GM10248 (cell line): ENCODE results near the gene MT1B.

ENCODE experiments used
- CTCF ChIA-PET: fragments of 300-600 bp; sonication (Branson Sonifier 250); formaldehyde crosslinking; extraction: SDS; loops from one replicate; lab custom pipeline; 2021; ENCODE audit warnings: antibody characterized with exemption; lab: Yijun Ruan, JAX
- POLR2A ChIA-PET: fragments of 350-650 bp; sonication (Branson Sonifier 250); formaldehyde crosslinking; extraction: SDS; loops from one replicate; lab custom pipeline; 2020; ENCODE audit warnings: antibody characterized with exemption; lab: Yijun Ruan, JAX
- DNase-seq: peaks from one replicate; pipeline ENCODE4 v3.0.0; 2012; ENCODE audit errors: extremely low spot score
- CTCF ChIP-seq: IDR thresholded peaks from 2 replicates; pipeline ENCODE4 v1.5.1; 2012; ENCODE audit warnings: mild to moderate bottlenecking, low read depth; ENCODE audit errors: extremely low read depth, missing control alignments, control extremely low read depth

The MT1B gene

GRCh38 chr16:56651586-56651985 is at the start of gene MT1B:
Gene MT1B (plus strand): TSS chr16:56651886. CDS start chr16:56651954, 68 bp downstream.
- no peak for TF ChIP-seq CTCF
- no peak for DNase-seq
- POLR2A ChIA-PET, result no interaction called here
- CTCF ChIA-PET, result no interaction called here

DNA sequence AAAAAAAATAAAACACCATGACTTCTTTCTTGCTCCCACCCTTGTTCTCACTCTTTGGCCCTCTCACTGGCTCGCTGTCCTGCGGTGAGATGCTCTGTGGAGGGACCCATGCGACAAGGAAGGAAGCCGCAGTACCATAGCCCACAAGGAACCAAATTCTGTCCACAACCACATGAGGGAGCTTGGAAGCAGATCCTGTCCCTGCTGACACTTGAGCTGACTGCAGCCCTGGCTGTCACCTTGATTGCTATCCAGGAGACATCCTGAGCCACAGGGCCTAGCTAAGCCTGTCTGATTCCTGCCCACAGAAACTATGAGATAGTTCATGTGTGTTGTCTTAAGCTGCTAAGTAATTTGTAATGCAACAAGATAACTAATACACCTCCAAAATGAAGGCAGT is 48.1 kb upstream of the MT1B start:
- peak; percentile 27 for TF ChIP-seq CTCF
- CTCF ChIA-PET, result interaction anchor here (0.6 to 4.4 kb wide), 8 partner anchors 10 to 143 kb away, joined by 3 to 35 read pairs (median 3); no protein-coding TSS in a partner anchor
- DNase-seq, result no peak
- POLR2A ChIA-PET, result no interaction called here

DNA sequence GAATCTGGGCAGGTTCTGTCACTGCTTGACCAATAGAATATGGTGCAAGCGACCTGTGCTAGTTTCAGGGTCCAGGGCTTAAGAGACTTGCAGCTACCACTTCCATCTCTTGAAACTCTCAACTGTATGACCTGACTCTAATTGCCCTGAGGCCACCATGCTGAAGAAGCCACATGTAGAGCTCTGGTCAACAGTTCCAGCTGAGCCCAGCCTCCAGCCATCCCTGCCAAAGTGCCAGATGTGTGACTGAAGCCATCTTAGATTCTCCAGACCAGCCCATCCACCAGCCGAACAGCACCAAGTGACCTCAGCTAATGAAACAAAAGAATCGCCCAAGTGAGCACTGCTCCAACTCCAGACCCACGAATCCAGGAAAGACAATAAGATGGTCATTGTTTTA is 46.7 kb upstream of the MT1B start:
- POLR2A ChIA-PET, result no interaction called here
- no peak for TF ChIP-seq CTCF
- DNase-seq, result no peak
- CTCF ChIA-PET, result interaction anchor here (0.9 to 4.3 kb wide), 4 partner anchors 29 to 359 kb away, joined by 3 to 35 read pairs (median 4); no protein-coding TSS in a partner anchor

- DNase-seq, result no peak
- POLR2A ChIA-PET, result no interaction called here
- TF ChIP-seq CTCF, result no peak
- CTCF ChIA-PET, result interaction anchor here (0.9 to 4.3 kb wide), 4 partner anchors 29 to 359 kb away, joined by 3 to 35 read pairs (median 4); no protein-coding TSS in a partner anchor
Observed at GRCh38 chr16:56605475-56605874, 46.2 kb upstream of the MT1B start.

GRCh38 chr16:56606071-56606475 is 45.6 kb upstream of the MT1B start:
- ChIA-PET CTCF (interaction anchor here (1.3 to 4.3 kb wide), 2 partner anchors 97 to 358 kb away, joined by 3 to 35 read pairs; no protein-coding TSS in a partner anchor), POLR2A (no interaction called here)
- no peak for TF ChIP-seq CTCF
- no peak for DNase-seq

DNA sequence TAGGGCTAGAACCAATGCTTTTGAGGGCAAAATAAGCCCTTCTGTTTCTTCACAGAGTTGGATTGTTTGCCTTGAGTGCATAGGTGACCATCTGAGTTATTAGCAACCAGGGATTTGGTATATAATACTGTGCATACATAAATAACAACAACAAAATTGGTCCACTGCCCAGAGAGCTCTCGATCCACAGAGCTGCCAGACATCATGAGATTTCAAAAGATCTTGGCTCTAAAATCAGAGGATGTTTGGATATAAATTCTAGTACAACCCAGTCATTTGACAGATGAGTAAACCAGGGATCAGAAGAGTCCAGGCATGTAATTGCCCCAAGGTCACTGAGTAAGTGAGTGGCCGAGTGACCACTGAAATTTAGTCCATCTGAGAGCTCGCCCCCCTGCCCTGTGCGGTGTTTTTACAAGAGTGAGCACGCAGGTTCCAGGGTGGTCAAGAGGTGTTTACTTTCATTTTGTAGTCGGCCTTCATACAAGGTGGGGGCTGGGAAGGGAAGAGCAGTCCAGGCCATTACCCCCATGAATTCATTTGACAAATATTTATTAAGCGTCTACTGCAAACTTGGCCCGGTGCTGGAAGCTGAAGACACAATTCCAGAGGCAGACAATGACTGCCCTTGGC is 45.1 kb upstream of the MT1B start:
- no peak for DNase-seq
- TF ChIP-seq CTCF, result no peak
- CTCF ChIA-PET, result interaction anchor here (1.0 to 4.3 kb wide), 4 partner anchors 30 to 358 kb away, joined by 3 to 35 read pairs (median 3); no protein-coding TSS in a partner anchor
- POLR2A ChIA-PET, result no interaction called here
